ENCODE results near the gene ZBTB16.

DNA sequence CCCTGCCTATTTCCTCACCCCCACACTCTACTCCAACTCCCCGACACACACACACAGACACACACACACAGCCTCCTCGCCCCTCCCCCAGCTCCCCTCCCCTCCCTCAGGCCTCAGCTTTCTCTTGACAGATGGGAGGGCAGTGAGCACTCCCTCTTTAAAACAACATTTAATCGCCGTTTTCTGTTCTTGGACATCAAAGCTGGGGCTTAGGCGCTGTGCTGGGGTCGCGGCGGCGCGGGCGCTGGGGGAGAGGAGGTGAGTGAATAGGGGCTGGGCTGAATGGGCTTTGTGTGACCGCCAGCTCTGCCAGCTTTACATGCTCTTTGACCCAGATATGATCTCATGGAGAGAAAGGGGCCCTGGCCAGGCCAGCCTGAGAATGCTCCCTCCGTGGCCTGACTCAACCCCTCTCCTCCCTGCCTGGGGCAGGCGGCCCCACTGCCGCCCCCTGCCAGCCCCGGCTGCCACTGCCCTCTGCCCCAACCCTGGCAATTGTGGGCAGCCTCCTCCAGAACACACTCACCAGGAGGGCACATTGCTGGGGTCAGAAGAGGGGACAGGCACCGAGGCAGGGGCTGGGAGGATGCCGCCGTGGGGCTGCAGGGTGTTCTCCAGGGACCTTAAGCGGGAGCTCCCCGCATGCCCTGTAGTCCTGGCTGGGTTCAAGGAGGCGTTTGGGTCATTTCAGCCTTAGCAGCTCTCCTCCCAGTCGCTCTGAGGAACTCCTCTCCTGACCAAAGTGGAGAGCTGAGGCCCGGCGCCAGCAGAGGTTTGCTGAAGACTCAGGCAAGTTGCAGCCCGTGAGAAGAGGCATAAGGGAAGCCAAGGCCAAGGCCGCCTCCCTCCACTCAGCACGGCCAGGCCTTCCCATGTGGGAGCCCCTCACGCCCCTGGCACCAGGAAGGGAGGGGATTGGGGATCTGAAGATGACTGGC is 198.4 kb downstream of the ZBTB16 start:
- TF ChIP-seq, protein P1, sequence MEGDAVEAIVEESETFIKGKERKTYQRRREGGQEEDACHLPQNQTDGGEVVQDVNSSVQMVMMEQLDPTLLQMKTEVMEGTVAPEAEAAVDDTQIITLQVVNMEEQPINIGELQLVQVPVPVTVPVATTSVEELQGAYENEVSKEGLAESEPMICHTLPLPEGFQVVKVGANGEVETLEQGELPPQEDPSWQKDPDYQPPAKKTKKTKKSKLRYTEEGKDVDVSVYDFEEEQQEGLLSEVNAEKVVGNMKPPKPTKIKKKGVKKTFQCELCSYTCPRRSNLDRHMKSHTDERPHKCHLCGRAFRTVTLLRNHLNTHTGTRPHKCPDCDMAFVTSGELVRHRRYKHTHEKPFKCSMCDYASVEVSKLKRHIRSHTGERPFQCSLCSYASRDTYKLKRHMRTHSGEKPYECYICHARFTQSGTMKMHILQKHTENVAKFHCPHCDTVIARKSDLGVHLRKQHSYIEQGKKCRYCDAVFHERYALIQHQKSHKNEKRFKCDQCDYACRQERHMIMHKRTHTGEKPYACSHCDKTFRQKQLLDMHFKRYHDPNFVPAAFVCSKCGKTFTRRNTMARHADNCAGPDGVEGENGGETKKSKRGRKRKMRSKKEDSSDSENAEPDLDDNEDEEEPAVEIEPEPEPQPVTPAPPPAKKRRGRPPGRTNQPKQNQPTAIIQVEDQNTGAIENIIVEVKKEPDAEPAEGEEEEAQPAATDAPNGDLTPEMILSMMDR (conservative IDR thresholded peaks at IDR 0.05) = no peak
- TF ChIP-seq EZH2 (IDR thresholded peaks at IDR 0.05; ENCODE audit: low read depth) = no peak
